GM18519 (cell line): ENCODE data around the gene SRSF7.
"Not testable (repeated sequence)": the region's sequence is repeated elsewhere in the genome, so short reads cannot be mapped to it uniquely, and the experiment has no call there.

Experiments
- ATAC-seq: cut with Tn5 transposase; IDR thresholded peaks from one replicate; pipeline ENCODE4 v1.9.1; 2021; ENCODE audit warnings: mild to moderate bottlenecking, moderate library complexity; ENCODE audit not compliant: unreplicated experiment, low FRiP score

The SRSF7 gene

DNA sequence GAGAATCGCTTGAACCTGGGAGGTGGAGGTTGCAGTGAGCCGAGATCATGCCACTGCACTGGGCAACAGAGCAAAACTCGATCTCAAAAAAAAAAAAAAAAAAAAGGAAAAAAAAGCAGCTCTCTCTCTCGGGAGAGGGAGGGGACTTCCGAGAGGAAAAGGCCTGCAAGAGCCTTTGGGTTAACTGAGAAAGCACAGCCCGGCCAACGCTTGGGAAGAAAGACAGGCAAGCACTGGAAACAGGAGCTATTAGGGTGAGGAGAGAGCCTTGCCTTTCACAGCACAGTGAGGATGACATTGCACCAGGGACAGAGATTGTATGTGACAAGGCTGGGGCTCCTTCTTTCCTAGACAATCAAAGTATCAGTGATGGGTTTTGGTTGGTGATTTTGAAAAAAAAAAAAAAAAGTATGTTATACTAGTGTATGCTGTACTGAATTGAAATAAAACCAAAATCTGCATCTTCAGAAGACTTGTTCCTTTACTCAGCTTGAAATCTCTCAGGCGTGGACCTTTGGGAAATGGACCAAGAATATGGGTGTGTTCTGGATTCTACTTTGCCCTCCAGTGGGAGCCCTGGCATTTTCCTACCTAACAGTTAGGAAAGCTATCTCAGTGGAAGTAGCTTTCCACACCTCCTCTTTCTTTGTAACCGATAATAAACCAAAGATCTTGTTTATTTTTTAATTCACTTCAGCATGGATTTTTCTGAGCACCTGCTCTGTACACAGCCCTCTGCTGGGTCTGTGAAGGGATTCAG is 16.7 kb downstream of the SRSF7 start:
- no peak for ATAC-seq

DNA sequence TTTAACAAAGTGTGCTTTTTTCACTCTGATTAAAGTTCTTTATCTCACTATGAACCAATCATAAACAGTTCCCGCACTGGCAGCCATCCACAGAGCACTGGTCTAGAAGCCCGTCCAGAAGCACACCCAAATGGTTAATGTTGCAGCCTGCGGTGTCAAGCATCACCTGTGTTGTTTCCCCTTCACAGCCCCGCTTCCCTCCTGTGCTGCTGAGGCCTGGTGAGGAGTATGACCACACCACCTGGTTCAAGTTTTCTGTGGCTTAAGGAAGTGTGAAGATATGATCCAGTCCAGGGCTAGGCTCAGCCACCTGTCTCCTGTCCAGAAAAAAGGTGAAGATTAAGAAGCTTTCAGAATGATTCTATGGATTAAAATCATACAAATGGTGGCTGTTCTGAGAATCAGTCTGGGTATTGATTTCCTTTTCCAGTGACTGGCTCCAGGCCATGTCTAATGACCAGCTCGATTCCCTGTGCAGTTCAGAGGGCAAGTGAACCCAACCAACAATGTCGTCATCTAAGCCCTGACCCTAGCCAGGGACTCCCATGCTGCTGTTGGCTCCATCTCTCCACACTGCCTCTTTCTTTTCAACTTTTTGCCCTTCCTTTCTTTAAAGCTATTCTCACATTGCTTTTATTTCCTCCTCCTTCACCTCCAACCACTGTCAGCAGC is 17.7 kb downstream of the SRSF7 start:
- no peak for ATAC-seq

DNA sequence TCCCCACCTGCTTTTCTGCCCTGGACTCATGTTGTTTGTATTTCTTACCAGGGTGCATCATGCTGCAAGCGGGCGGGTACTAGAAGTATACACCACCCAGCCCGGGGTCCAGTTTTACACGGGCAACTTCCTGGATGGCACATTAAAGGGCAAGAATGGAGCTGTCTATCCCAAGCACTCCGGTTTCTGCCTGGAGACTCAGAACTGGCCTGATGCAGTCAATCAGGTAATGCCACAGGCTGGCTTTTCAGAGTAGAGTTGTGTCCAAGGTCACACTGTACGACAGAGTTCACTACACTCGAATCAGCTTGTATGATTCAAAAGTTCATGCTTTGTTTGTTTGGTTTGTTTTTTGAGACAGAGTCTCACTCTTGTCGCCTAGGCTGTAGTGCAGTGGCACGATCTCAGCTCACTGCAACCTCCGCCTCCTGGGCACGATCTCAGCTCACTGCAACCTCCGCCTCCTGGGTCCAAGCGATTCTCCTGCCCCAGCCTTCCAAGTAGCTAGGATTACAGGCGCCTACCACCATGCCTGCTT is 19.4 kb downstream of the SRSF7 start:
- no peak for ATAC-seq

DNA sequence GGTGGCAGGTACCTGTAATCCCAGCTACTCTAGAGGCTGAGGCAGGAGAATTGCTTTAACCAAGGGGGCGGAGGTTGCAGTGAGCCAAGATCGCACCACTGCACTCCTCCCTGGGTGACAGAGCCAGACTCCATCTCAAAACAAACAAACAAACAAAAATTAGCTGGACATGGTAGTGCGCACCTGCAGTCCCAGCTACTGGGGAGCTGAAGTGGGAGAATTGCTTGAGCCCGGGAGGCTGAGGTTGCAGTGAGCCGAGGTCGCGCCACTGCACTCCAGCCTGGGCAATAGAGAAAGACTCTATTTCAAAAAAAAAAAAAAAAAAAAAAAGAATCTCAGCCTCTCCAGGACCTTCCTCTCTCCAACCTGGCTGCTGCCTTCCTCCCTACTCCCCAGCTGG is 20.1 kb downstream of the SRSF7 start:
- no peak for ATAC-seq

DNA sequence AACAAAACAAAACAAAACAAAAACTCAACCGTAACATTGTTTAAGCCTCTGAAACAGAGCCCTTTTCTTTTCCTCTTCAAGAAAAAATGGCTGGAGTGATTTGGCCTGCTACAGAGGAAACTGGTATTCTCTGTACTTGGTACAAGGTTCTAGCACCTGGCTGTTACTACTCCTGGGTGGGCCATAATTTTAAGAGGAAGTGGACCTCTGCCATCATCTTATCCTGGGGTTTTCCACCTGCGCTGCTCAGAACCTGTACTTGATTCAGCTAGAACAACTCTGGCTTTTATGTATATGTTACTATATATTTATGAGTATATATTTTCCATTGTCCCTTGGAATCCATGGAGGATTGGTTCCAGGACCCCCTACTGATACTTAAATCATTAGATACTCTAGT is 22.5 kb downstream of the SRSF7 start:
- no peak for ATAC-seq

DNA sequence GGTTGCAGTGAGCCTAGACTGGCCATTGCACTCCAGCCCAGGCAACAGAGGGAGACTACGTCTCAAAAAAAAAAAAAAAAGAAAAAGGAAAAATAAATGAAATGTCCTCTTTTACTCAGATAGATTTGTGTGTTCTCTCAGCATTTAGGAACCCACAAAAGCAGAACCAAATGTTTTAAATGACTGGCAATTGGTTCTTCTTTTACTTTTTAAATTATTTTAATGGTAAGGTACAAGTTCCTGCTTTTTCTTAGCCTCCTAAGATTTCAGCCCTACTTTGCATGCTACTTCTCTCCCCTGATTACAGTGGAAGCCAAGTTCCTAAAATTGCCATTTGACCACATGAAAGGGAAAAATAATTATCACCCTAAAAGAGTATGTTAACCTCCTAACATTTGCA is 23.5 kb downstream of the SRSF7 start:
- no peak for ATAC-seq

DNA sequence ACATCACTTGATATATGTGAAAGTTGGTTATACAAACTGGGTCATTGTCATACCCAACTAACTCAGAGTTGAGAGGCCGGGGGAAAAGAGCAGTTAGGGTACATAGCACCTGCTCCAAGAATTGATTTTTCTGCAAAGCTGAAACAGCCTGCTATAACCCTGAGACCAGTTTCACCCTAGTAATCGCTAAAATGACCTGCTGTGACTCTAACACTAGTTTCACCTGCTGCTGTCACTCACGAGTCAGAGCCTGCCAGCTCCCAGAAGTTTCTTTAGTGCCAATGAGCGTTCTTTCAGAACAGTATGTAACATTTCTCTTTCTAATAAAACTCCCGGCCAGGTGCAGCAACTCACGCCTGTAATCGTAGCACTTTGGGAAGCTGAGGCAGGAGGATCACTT is 28.0 kb downstream of the SRSF7 start:
- peak; percentile 48 for ATAC-seq

DNA sequence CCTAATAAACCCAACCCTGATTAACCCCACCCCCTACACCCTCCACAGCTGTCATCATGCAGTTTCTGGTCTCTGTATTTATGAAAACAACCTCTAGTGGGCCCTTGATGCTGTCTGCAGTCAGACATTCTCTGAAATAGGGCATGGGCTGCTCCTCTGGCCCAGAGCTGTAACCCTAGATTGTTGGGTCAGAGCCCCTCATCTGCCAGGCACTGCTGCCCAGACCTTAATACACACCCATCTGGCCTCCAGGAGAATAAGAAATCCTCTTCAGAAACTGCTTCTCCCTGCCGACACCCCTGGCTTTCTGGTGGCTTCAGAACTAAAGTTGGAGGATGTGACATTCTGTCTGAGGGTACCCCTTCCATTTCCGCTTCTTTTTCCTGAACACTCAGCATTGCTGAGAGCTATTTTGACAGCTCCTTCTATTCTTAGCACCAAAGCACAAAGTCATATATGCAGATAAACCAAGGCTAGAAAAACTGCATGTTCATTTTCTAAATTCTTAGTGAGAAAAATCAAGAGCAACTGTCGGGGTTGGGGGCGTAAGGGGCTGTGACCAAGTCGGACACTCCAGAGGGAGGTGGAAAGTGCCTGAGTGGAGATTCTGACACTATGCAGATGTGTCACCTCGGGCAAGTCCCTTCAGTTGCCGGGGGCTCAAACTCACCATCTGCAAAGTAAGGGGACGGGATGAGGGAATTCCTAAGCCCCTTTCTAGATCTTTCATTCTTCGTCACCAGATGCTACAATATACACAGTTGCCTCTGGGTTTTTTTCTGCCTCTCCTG is 28.7 kb downstream of the SRSF7 start:
- ATAC-seq = peak; percentile 21

DNA sequence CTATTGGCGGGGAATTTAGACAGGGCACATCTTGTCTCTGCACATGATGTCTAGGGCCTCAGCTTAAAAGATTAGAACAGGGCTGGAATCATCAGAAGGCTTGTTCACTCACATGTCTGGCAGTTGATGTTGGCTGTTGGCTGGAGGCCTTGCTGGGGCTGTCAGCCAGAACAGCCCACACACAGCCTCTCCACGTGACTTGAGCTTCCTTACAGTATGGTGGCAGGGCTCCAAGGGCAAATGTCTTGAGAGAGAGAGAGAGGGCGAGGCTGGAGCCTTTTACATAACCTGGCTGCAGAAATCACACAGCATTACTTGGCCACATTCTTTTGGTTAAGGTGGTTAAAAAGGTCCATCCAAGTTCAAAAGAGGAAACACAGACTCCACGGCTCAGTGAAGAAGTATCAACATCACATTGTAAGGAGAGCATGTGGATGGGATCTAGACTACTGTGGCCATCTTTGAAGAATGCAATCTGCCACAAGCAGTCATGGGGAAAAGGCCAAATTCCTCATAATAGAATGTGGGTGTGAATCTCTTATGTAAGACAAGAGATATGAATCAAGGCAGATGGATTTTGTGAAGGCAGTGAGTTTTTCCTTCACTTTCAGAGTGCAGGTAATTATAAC is 30.4 kb downstream of the SRSF7 start:
- no peak for ATAC-seq

DNA sequence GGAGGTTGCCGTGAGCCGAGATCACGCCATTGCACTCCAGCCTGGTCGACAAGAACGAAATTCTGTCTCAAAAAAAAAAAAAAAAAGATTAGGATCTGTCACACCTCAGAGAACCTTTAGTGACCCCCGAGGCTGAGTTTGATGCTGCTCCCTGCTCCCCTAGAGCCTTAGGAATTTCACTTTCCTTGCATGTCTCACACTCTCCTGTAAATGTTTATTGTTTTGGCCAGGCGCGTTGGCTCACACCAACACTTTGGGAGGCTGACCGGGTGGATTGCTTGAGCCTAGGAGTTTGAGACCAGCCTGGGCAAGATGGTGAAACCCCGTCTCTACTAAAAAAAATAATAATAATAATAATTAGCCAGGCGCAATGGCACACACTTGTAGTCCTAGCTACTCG is 31.5 kb downstream of the SRSF7 start:
- no peak for ATAC-seq

DNA sequence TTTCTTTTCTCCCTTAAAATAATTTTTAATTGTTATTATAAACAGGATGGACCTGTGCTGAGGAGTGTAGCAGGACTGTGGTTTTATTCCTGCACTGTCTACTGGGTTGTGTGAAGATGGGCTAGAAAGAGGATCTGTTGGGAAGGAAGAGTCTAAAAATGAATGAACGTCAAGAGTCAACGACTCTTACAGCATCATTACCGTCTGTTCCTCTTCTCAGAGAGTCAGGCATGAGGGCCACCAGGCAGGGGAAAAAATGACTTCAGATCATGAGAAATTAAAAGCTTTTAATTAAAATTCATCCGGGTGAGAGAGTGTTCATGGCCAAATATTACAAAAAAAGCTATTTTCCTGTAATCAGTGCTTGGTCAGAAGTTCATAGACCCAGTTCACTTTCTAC is 32.6 kb downstream of the SRSF7 start:
- no peak for ATAC-seq

DNA sequence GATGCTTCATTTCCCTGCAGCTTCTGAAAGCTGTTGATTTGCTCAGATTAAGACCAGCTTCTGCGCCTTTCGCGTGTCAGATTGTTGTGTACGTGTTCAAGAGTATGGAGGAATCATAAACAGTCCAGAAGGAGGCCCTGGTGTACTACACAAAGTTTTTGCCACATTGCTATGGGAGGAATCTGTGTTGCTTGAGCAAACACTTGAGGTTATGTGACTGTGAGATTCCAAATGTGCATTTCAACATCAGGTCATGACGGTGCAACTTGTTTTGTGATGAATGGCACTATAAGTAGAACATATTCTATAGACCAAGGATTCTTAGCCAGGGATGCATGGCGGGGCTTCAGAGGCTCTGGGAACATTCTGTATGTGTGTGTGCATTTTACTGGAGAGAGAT is 35.0 kb downstream of the SRSF7 start:
- no peak for ATAC-seq

DNA sequence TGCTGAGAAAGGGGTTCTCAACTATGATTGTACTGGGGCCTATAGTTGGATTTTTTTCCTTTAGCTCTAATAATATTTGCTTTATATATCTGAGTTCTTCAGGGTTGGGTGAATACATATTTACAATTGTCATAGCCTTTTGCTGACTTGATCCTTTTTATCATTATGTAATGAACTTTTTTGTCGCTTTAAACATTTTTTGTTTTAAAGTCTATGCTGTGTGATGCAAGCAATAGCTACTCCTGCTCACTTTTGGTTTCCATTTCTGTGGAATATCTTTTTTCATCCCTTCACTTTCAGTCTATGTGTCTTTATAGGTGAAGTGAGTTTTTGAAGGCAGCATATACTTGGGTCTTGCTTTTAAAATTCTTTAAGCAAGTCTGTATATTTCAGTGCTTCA is 36.2 kb downstream of the SRSF7 start:
- not testable (repeated sequence) for ATAC-seq

DNA sequence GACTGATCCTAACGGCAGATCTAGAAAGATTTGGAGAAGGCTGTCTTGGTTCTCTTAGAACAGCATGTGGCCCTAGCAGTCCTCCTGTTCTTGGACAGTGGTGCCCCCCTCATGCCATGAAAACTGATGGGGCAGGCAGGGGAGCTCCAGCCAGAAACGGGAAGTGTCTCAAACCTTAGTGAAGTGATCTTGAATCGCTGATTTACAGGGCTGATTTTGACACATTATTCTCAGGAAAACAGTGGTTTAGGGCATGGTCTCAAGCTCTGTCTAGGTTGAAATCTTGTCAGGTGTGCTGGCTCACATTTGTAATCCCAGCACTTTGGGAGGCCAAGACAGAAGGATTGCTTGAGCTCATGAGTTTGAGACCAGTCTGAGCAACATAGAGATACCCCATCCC is 37.8 kb downstream of the SRSF7 start:
- no peak for ATAC-seq

DNA sequence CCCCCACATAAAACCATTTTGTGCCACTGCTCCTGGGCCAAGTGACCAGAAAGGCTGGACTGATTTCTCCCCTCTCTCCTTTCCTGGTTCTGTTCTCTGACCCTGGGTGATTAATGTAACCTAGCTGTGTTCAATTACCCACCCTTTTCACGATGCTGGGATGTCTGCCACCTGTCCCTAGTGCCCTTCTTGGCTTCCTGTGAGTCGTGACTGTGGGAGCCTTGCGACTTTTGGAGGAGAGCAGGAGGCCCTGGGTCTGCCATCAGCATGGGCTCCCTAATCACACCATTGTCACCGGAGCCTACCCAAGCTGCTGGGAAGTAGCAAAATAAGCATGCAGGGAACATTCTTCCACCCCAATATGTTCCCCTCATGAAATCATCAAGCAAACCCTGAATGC is 38.3 kb downstream of the SRSF7 start:
- no peak for ATAC-seq

DNA sequence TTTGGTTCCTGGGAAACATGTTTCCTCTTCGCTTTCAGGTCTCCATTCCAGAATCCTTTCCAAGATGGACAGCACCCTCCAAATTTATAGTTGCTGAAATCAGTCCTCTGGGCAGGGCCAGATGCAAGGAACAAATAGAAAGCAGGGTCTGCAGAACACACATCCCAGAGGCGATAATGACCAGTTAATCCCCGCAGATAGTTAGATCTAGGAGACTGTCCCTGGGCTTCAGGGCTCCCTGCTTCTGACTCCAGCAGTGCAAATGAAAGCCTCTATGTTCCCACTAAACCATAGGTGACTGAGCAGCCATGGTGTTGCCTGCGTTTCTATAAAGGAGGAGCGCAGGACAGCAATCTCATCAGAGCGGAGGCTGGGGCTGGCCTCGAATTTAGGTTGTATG is 38.7 kb downstream of the SRSF7 start:
- ATAC-seq = no peak

DNA sequence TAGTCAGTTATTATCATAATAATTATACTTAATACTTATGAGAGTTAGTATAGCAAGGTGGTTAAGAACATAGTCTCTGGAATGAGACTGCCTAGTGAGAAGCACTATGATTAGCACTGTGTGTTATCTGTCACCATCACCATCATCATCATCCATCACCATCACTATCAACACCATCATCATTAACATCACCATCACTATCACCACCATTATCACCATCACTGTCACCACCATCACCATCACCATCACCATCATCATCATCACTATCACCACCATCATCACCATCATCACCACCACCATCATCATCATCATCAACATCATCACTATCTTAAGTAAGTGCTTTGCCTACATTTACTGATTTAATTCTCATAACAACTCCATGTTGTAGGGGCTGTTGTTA is 39.6 kb downstream of the SRSF7 start:
- no peak for ATAC-seq

DNA sequence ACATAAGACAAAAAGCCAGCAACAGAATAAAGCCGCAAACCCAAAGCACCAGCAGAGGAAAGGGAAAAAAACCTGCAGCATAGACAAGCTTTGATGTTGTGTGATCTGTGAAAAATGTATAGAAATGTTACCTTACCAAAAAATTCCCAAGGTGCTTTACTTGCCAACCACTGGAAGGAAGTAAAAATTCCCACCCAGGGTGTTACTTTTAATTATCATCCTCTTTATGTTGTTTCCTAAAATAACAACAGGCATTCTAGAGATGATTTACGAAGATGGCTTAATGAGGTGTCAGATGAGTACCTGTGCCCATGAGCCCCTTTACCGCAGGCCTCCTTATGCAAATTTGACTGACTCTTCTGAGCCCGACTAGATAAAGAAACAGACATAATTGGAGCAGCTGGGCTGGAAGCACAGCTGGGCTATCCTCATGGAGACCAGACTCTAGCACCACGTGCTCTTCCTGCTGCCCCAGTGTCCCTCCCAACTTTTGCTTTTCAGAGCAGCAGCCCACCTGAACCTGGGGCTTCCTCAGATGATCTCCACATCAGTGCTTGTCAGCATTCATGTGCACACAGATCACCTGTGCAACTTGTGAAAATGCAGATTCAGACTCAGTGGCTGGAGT is 41.5 kb downstream of the SRSF7 start:
- no peak for ATAC-seq

DNA sequence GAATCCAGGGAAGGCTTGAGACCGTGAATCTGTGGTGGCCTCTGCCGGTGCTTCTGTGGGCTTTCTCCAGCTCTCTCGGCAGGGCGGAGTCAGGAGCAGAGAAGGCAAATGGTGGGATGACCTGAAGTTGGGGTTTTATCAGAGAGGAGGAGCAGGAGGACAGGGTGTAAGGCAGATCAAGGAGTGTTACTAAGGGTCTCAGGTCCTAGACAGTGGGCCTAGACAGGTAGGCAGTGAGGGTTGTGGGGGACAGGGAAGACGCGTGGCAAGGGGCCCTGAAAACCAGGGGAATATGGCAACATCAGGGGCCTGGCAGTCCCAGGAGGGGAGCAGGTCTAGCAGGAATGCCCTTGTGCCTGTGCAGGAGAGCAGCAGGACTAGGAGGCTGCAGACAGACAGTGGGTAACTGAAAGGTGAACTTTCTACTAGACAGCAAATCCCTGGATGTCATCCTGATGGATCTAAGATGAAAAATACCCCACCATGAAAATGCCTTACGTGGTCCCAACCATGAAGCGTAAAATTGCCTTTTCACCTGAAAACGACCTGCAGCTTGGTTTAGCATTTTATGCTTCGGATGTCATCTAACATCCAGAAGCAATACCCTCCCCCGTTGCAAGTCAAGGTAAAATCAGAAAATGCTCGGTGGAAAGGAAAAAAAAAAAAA is 42.1 kb downstream of the SRSF7 start:
- ATAC-seq = no peak

DNA sequence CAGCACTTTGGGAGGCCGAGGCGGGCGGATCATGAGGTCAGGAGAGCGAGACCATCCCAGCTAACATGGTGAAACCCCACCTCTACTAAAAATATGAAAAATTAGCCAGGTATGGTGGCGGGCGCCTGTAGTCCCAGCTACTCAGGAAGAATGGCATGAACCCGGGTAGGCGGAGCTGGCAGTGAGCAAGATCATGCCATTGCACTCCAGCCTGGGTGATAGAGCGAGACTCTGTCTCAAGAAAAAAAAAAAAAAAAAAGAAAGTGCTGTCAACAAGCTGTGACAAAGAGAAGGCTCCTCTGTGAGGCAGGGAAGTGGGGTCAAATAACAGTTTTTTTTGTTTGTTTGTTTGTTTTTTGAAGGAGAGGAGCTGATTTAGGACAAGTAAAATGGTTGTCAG is 42.7 kb downstream of the SRSF7 start:
- not testable (repeated sequence) for ATAC-seq
